CD4-positive, alpha-beta memory T cell (primary cell): Measurements from ENCODE around the gene PPP1R3D. TPM values are rescaled to one million over a fixed set of nuclear protein-coding genes. Genes with fewer than 3 reads are reported as not detected.

Experiments used
- polyA plus RNA-seq, 2 donors: library from polyadenylated mRNA; unstranded; fragments of 300-500 nt; fragmentation: Illumina TruSeq; gene quantifications; one replicate each; pipeline ENCODE4 v1.2.3, GENCODE V29; 2021
- total RNA-seq, 2 experiments: library from RNA; stranded (reverse); gene quantifications; one replicate each; pipeline ENCODE4 v1.2.3, GENCODE V29; 2021

The PPP1R3D gene
- total and polyA plus RNA-seq, 4 experiments from 2014 or later = 2.2 to 15.0 (median 8.0) TPM

Other genes starting within 250 kb of the PPP1R3D start
- 1 to 10 TPM; 4.0 to 5.4 TPM for gene SYCP2, start 6.7 kb downstream of the PPP1R3D start, total RNA-seq
- gene SYCP2, start 6.7 kb downstream of the PPP1R3D start, polyA plus RNA-seq = 1 to 10 TPM in 1 of 2 donors, under 1 TPM in 1; 0.91 to 1.6 TPM
- gene FAM217B, start 84 bp upstream of the PPP1R3D start, total RNA-seq = 10 to 100 TPM; 43.7 to 44.1 TPM
- gene FAM217B, start 84 bp upstream of the PPP1R3D start, polyA plus RNA-seq = 10 to 100 TPM; 13.4 to 25.0 TPM
- 1 to 10 TPM; 4.1 to 4.4 TPM for gene CDH26, start 18.1 kb upstream of the PPP1R3D start, total RNA-seq
- under 1 TPM in 1 of 2 donors, not detected in 1; 0.55 TPM for gene CDH26, start 18.1 kb upstream of the PPP1R3D start, polyA plus RNA-seq